Neural cell (in vitro differentiated cells): ENCODE data around the gene TTR.

Source experiments
- CTCF ChIP-seq: fragments of 450-650 bp; IDR thresholded peaks from 2 replicates; pipeline ENCODE4 v1.5.1; 2014; ENCODE audit warnings: antibody characterized with exemption, mild to moderate bottlenecking, moderate library complexity; ENCODE audit not compliant: poor library complexity, severe bottlenecking
- EZH2 ChIP-seq: fragments of 200-600, 300-800 bp; shearing (Covaris generic), sonication (generic); IDR thresholded peaks from 2 replicates; pipeline ENCODE4 v1.6.1; 2014; ENCODE audit warnings: antibody characterized with exemption, low read length, borderline replicate concordance, mild to moderate bottlenecking; ENCODE audit not compliant: insufficient read depth, poor library complexity, severe bottlenecking
- POLR2AphosphoS5 ChIP-seq: IDR thresholded peaks from 2 replicates; pipeline ENCODE4 v1.6.1; 2012
- RAD21 ChIP-seq: fragments of 450-650 bp; conservative IDR thresholded peaks from 2 replicates; pipeline ENCODE4 v1.6.1; 2014; ENCODE audit warnings: antibody characterized with exemption, mild to moderate bottlenecking, moderate library complexity
- TAF1 ChIP-seq: IDR thresholded peaks from 2 replicates; pipeline ENCODE4 v1.6.1; 2012; ENCODE audit warnings: low read depth

- TF ChIP-seq POLR2AphosphoS5 (no peak), CTCF (no peak), EZH2 (no peak), RAD21 (no peak), TAF1 (no peak)
Measured at GRCh38 chr18:31566576-31567306, 24.9 kb upstream of the TTR start.
